ENCODE measurements around the gene UPF1.

UPF1 gene

GRCh38 chr19:18793144-18794028 is 38.4 kb upstream of the UPF1 start:
- in situ Hi-C loops (cut with MboI; ENCODE audit: low pct_unique_long_range_greater_than_20kb, low sequenced_read_pairs, unreplicated experiment), result no loop called here
- TF ChIP-seq CTCF (IDR thresholded peaks at IDR 0.05; ENCODE audit: extremely low read depth, insufficient read depth, missing control alignments), result no peak

GRCh38 chr19:18794029-18794313 is 37.8 kb upstream of the UPF1 start:
- no peak for TF ChIP-seq CTCF (IDR thresholded peaks at IDR 0.05; ENCODE audit: extremely low read depth, insufficient read depth, missing control alignments)

More at GRCh38 chr19:18793144-18794028, 38.4 kb upstream of the UPF1 start:
- no peak for DNase-seq (ENCODE audit: low spot score)

GRCh38 chr19:18794692-18795091 is 37.1 kb upstream of the UPF1 start:
- no peak for DNase-seq (ENCODE audit: low spot score)
- TF ChIP-seq CTCF (IDR thresholded peaks at IDR 0.05; ENCODE audit: extremely low read depth, insufficient read depth, missing control alignments), result no peak
- in situ Hi-C loops (cut with MboI; ENCODE audit: low pct_unique_long_range_greater_than_20kb, low sequenced_read_pairs, unreplicated experiment), result no loop called here

More at GRCh38 chr19:18794029-18794313, 37.8 kb upstream of the UPF1 start:
- no peak for DNase-seq (ENCODE audit: low spot score)
- in situ Hi-C loops (cut with MboI; ENCODE audit: low pct_unique_long_range_greater_than_20kb, low sequenced_read_pairs, unreplicated experiment), result no loop called here

- in situ Hi-C loops (cut with MboI; ENCODE audit: low pct_unique_long_range_greater_than_20kb, low sequenced_read_pairs, unreplicated experiment), result no loop called here
- no peak for TF ChIP-seq CTCF (IDR thresholded peaks at IDR 0.05; ENCODE audit: extremely low read depth, insufficient read depth, missing control alignments)
- DNase-seq (ENCODE audit: low spot score), result no peak
Observed at GRCh38 chr19:18795540-18795939, 36.2 kb upstream of the UPF1 start.

GRCh38 chr19:18796239-18796638 is 35.5 kb upstream of the UPF1 start:
- in situ Hi-C loops (cut with MboI; ENCODE audit: low pct_unique_long_range_greater_than_20kb, low sequenced_read_pairs, unreplicated experiment), result no loop called here
- TF ChIP-seq CTCF (IDR thresholded peaks at IDR 0.05; ENCODE audit: extremely low read depth, insufficient read depth, missing control alignments), result no peak
- no peak for DNase-seq (ENCODE audit: low spot score)

DNA sequence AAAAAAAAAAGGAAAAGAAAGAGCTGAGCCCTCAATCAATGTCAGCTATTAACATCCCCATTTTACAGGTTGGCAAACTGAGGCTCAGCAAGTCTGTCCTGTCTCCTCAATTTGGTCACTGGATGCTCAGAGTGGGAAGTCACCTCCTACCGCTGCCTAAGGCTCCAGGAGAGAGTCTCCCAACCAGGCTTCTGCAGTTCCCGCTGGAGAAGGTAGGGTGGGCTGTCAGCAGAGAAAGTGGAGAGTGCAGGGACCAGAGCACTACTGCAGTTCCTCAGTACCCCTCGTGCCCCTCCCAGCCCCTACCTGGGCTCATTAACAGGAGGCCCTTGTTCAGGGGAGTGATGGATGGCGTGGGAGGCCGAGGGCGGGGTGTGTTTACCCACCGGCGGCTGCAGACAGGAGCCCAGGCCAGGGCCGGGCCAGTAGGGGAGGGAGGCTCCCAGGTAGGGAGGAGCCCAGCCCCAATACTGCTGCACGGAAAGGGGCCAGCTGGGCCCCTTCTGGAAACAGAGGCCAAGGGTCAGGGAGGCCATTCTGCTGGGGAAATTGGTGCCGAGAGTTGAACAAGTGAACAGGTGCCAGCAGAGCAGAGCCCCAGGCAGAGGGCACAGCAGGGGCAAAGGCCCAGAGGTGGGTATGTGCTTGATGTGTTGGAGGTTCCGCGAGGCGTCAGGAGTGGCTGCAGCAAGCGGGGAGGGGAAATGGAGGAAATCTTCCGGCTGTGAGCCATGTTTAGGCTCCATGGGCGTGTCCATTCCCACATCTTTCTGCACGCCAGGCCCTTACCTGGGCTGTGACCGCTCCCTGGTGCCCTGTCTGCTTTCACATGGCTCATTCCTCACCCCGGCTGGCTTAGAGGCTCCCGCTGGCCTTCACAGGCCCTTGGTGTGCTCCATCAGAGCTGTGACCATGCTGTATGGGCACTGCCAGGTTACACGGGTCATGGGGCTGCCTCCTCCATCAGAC is 33.1 kb upstream of the UPF1 start:
- in situ Hi-C loops (cut with MboI; ENCODE audit: low pct_unique_long_range_greater_than_20kb, low sequenced_read_pairs, unreplicated experiment), result no loop called here
- DNase-seq (ENCODE audit: low spot score), result peak; percentile 8
- TF ChIP-seq CTCF (IDR thresholded peaks at IDR 0.05; ENCODE audit: extremely low read depth, insufficient read depth, missing control alignments), result no peak

Measured in GM13977 (cell line).